ENCODE data around the gene EPB41.
A peak's percentile ranks its signal among the peaks of the same experiment; 100 is the strongest.
"Not testable (repeated sequence)": the region's sequence is repeated elsewhere in the genome, so short reads cannot be mapped to it uniquely, and the experiment has no call there.

EPB41 gene

GRCh38 chr1:29113413-29114117 is 199.2 kb downstream of the EPB41 start:
- peak; percentile 63 for DNase-seq

GRCh38 chr1:29114654-29115053 is 200.3 kb downstream of the EPB41 start:
- DNase-seq, result no peak

GRCh38 chr1:29117381-29117780 is 203.0 kb downstream of the EPB41 start:
- no peak for DNase-seq

- DNase-seq, result no peak
Measured at GRCh38 chr1:29119121-29119929, 205.0 kb downstream of the EPB41 start.

- peak; percentile 32 for DNase-seq
Measured at GRCh38 chr1:29120367-29120766, 206.0 kb downstream of the EPB41 start.

- DNase-seq, result peak; percentile 87
Measured at GRCh38 chr1:29120947-29121485, 206.6 kb downstream of the EPB41 start.

- DNase-seq, result no peak
Measured at GRCh38 chr1:29121516-29121935, 207.2 kb downstream of the EPB41 start.

- DNase-seq, result peak; percentile 62
Measured at GRCh38 chr1:29121936-29122681, 207.7 kb downstream of the EPB41 start.

- no peak for DNase-seq
Measured at GRCh38 chr1:29122682-29123052, 208.3 kb downstream of the EPB41 start.

GRCh38 chr1:29123053-29123886 is 208.9 kb downstream of the EPB41 start:
- DNase-seq, result peak; percentile 38

- DNase-seq, result no peak
Measured at GRCh38 chr1:29123887-29124365, 209.6 kb downstream of the EPB41 start, which contains the start of gene TMEM200B. TMEM200B (minus strand) TSS chr1:29123903; CDS start chr1:29121828, 2,075 bp downstream.

- peak; percentile 78 for DNase-seq
Measured at GRCh38 chr1:29124366-29125236, 210.2 kb downstream of the EPB41 start.

- peak; percentile 45 for DNase-seq
Measured at GRCh38 chr1:29125237-29125641, 210.9 kb downstream of the EPB41 start.

- no peak for DNase-seq
Measured at GRCh38 chr1:29125788-29126187, 211.4 kb downstream of the EPB41 start.

GRCh38 chr1:29126198-29126597 is 211.8 kb downstream of the EPB41 start:
- no peak for DNase-seq

GRCh38 chr1:29128739-29129138 is 214.4 kb downstream of the EPB41 start:
- DNase-seq, result no peak

GRCh38 chr1:29129916-29130315 is 215.5 kb downstream of the EPB41 start:
- DNase-seq, result no peak

GRCh38 chr1:29131056-29131455 is 216.7 kb downstream of the EPB41 start:
- DNase-seq, result not testable (repeated sequence)

- no peak for DNase-seq
Measured at GRCh38 chr1:29133861-29134694, 219.7 kb downstream of the EPB41 start.

- DNase-seq, result no peak
Measured at GRCh38 chr1:29134695-29135028, 220.3 kb downstream of the EPB41 start.
